Measurements from ENCODE around the gene GNPDA2. TPM values are rescaled to one million over a fixed set of nuclear protein-coding genes. Genes with fewer than 3 reads are reported as not detected.

The GNPDA2 gene
- total RNA-seq, 1 donor from 2014 or later, result 31.2 TPM

DNA sequence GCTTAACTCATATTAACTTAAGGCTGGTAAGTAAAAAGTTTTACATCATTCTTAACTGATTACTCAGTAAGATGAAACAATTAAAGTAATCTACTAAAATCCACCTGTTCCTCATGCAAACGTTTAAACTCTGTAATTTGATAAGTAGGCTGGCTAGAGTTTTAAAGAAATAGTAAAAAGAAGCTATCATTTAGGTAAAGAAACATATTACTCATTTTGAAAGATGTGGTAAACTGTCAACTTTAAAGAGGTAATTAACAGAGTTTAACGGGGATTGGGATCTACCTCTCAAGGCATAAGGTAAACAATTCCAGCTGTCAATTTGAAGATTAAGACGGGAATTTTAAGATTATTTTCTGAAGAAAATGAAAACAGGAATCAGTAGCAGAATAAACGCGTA lies 9.8 kb downstream of the GNPDA2 start:
- Histone ChIP-seq H3K79me2 (ENCODE audit: low read depth) (peaks cover 47% of the 10 kb centered on the region), H3K4me1 (peaks cover 4% of the 10 kb centered on the region), H2AFZ (replicated peaks) (no peak overlapping the region), H3K27ac (no peak overlapping the region), H3K27me3 (no peaks in the 10 kb centered on the region), H4K20me1 (ENCODE audit: low read depth) (no peaks in the 10 kb centered on the region), H3F3A (ENCODE audit: low read depth) (no peaks in the 10 kb centered on the region), H3K9me3 (ENCODE audit: low read depth) (no peaks in the 10 kb centered on the region), H3K9ac (no peak overlapping the region), H3K36me3 (no peaks in the 10 kb centered on the region), H3K4me2 (no peak overlapping the region), H3K4me3 (no peak overlapping the region)
- Mint-ChIP-seq H3K36me3 (peaks cover 5% of the 10 kb centered on the region), H3K4me3 (no peak overlapping the region), H3K9me3 (no peaks in the 10 kb centered on the region), H3K27ac (no peak overlapping the region), H3K4me1 (no peaks in the 10 kb centered on the region), H3K27me3 (ENCODE audit: insufficient read depth, low read depth) (no peaks in the 10 kb centered on the region)
- TF ChIP-seq EZH2 (IDR thresholded peaks at IDR 0.05), result no peak
- TF ChIP-seq CTCF (IDR thresholded peaks at IDR 0.05), result no peak
- TF ChIP-seq EZH2phosphoT487 (IDR thresholded peaks at IDR 0.05), result no peak
- no peak for DNase-seq (ENCODE audit: low spot score)

DNA sequence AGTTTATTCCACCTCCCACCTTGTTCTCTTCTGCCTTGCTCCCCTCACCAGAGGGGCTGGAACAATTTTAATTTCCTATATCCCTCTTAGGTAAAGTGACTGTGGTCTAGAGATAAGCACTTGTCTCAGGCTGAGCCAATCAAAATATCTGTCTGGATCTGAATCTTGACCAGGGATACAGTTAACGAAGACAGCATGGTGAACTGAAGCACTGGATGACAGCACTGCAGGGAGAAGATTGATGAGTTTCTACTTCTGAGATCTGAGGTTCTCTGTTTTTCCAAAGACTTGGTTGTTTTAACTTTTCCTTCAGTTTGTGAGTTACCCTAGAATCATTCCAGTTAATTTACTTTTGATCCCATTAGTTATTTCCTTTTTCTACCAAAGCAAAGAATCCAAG lies 13.2 kb downstream of the GNPDA2 start:
- H3F3A ChIP-seq (ENCODE audit: low read depth), result no peaks in the 10 kb centered on the region
- no peak overlapping the region for H2AFZ ChIP-seq (replicated peaks)
- H3K27me3 Mint-ChIP-seq (ENCODE audit: insufficient read depth, low read depth), result no peaks in the 10 kb centered on the region

GRCh38 chr4:44704673-44705072 lies 21.7 kb downstream of the GNPDA2 start:
- peaks cover 10% of the 10 kb centered on the region for H3K36me3 ChIP-seq
- H3K36me3 Mint-ChIP-seq, result peaks cover 5% of the 10 kb centered on the region

More for the DNA sequence above, 13.2 kb downstream of the GNPDA2 start:
- Histone ChIP-seq H3K4me3 (no peak overlapping the region), H3K27me3 (no peaks in the 10 kb centered on the region), H3K9ac (no peak overlapping the region), H3K27ac (no peak overlapping the region), H3K79me2 (ENCODE audit: low read depth) (peaks cover 13% of the 10 kb centered on the region), H3K4me2 (no peak overlapping the region), H3K36me3 (no peaks in the 10 kb centered on the region), H3K4me1 (peaks cover 4% of the 10 kb centered on the region), H3K9me3 (ENCODE audit: low read depth) (no peaks in the 10 kb centered on the region), H4K20me1 (ENCODE audit: low read depth) (no peaks in the 10 kb centered on the region)
- no peaks in the 10 kb centered on the region for H3K9me3 Mint-ChIP-seq
- H3K36me3 Mint-ChIP-seq, result peaks cover 5% of the 10 kb centered on the region
- no peak overlapping the region for H3K27ac Mint-ChIP-seq
- no peak overlapping the region for H3K4me3 Mint-ChIP-seq
- no peak for TF ChIP-seq CTCF (IDR thresholded peaks at IDR 0.05)
- no peak for TF ChIP-seq EZH2phosphoT487 (IDR thresholded peaks at IDR 0.05)
- TF ChIP-seq EZH2 (IDR thresholded peaks at IDR 0.05), result no peak
- no peak for DNase-seq (ENCODE audit: low spot score)
- H3K4me1 Mint-ChIP-seq, result no peaks in the 10 kb centered on the region

More at GRCh38 chr4:44704673-44705072, 21.7 kb downstream of the GNPDA2 start:
- Histone ChIP-seq H3K4me2 (no peak overlapping the region), H3K79me2 (ENCODE audit: low read depth) (no peaks in the 10 kb centered on the region), H2AFZ (replicated peaks) (no peak overlapping the region), H3K27me3 (no peaks in the 10 kb centered on the region), H3K4me1 (no peaks in the 10 kb centered on the region), H3K4me3 (no peak overlapping the region), H3F3A (ENCODE audit: low read depth) (no peaks in the 10 kb centered on the region), H3K27ac (no peak overlapping the region), H4K20me1 (ENCODE audit: low read depth) (no peaks in the 10 kb centered on the region), H3K9ac (no peak overlapping the region), H3K9me3 (ENCODE audit: low read depth) (no peaks in the 10 kb centered on the region)
- no peak overlapping the region for H3K27ac Mint-ChIP-seq
- no peak for DNase-seq (ENCODE audit: low spot score)
- no peak overlapping the region for H3K4me3 Mint-ChIP-seq
- no peak for TF ChIP-seq EZH2 (IDR thresholded peaks at IDR 0.05)
- TF ChIP-seq EZH2phosphoT487 (IDR thresholded peaks at IDR 0.05), result no peak
- TF ChIP-seq CTCF (IDR thresholded peaks at IDR 0.05), result no peak
- H3K9me3 Mint-ChIP-seq, result no peaks in the 10 kb centered on the region
- H3K4me1 Mint-ChIP-seq, result no peaks in the 10 kb centered on the region
- peaks cover 3% of the 10 kb centered on the region for H3K27me3 Mint-ChIP-seq (ENCODE audit: insufficient read depth, low read depth)
